Mesenteric fat pad (tissue), 1 donor: Measurements from ENCODE around the gene HS3ST2. TPM values are rescaled to one million over a fixed set of nuclear protein-coding genes. Genes with fewer than 3 reads are reported as not detected.

Source experiments
- DNase-seq: peaks from one replicate; pipeline ENCODE4 v3.0.0-alpha.2; 2020; ENCODE audit warnings: low spot score
- long read RNA-seq: library from polyadenylated mRNA; unstranded; transcript quantifications from one replicate; pipeline ENCODE4 v2.0.0, GENCODE V29; 2020
- total RNA-seq: library from RNA; stranded (reverse); fragmentation: NEBNext Ultra II Directional; extraction: Animal tissue kit (Norgen Biotek cat#: 25700); gene quantifications from one replicate; pipeline ENCODE4 v1.2.1, GENCODE V29; 2021
- donor health status: DM: yes; HTN: yes; CAD: no.

HS3ST2 gene
- total RNA-seq = 14.4 TPM
- long read RNA-seq, transcript HS3ST2-201 (2 exons, 2,314 nt) = major isoform, 13 of 56 reads
- long read RNA-seq, partial matches to known transcripts = 3 of 56 reads
- long read RNA-seq, other reads (novel, unspliced or antisense) = 39 of 56 reads

DNA sequence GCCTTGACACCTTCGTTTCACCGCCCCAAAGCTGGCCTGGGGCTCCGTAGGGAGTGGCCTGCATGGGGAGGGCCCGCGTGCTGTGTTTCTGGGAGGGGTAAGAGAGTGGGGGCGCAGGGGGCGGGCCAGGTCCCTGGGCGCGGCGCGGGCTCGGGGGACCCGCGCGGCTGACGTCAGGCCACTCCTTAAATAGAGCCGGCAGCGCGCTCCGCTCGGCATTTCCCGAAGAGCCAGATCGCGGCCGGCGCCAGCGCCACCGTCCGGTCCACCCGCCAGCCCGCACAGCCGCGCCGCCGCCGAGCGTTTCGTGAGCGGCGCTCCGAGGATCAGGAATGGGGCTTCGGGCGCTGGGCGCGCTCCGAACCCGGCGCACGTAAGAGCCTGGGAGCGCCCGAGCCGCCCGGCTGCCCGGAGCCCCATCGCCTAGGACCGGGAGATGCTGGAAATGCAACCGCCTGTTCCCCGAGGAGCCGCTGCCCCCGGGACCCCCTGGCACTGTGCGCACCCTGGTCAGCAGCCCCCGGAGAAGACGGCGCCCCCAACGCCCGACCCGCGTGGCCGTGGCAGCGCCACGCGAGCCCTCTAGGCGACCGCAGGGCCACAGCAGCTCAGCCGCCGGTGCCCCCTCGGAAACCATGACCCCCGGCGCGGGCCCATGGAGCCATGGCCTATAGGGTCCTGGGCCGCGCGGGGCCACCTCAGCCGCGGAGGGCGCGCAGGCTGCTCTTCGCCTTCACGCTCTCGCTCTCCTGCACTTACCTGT lies at the start of gene HS3ST2:
Gene HS3ST2, plus strand, starts transcription at position 215 of the 763 bp plus-strand sequence. Its CDS starts 449 bp downstream, at position 664.
- DNase-seq = no peak

DNA sequence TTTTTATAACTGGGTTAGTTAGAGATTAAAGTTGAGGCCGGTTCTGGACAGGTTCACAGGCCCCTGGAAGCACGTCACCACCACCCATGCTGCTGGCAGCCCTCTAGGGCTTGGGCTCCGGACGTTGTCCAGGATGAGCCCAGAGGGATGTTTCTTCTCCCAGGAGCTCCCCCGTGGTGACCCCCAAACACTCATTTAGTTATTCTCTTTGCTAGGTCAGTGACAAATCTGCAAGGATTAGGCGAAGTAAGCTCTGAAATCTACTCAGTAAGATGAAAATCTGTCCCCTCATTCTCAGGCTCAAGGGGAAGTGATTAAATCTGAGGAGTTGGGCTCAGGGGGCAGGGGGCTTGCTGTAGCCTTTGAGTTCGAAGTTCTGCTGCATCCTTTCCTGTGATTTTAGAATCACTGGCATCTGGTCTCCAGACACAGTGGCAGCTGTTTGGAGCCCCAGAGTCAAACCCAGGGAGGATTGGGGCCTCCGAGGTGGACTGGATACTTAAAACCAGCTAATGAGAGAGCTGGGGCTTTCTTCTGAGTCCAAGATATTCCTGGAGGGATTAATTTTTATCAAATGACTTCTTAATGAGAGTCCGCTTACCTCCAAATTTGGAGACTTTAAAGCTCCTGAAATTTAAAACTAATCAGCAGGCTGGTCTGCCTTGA lies 49.2 kb upstream of the HS3ST2 start:
- DNase-seq = no peak

DNA sequence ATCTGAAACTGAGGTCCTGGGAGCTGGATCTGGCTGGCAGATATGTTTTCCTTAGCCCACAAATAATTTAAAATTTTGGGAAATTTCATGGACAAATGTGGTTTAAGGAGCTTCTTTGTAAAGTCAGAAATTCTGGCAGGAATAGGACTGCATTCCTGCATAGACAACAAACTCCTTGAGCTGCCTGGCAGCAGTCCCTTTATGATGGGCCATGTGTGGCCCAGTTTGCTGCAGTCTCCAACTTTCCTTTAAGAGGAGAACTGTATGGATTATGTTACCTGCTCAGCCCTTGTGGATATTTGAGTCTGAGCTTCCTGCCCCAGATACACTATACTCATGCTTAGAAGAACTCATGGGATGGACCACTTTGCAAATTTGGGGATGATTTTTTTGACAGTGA lies 48.5 kb upstream of the HS3ST2 start:
- no peak for DNase-seq

DNA sequence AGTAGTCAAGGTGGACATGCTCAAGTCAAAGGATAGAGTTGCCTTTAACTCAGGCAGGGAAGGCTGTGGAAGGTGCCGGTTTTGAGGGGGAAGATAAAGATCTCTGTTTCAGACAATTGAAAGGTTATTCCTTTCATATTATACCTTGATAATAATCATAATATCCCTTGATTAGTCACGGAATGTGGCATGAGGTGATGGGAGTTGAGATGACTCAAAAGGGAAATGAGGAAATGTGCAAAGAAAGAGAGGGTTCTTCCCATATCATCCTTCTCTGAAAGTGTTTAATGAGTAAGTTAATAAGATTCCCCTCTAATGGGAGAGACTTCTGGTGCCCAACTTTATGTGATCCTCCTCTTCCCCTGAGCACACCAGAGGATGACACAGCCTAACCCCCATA lies 43.1 kb upstream of the HS3ST2 start:
- no peak for DNase-seq

DNA sequence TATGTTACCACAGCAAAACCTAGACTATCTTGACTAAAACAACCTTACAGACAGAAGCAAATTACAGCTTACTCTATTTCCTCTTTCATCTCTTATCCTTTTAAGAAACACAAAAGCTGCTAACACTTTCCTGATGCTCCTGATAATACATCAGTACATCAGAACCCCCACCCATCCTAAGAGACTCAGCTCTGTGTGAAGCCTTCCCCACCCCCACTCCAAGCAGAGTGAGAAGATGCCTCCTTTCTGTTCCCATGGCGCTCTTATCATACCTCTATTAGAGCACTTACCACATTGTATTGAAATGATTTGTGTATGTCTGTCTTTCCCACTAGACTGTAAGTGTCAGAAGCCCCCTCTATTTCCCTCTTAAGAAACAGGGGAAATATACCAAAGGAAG lies 42.4 kb upstream of the HS3ST2 start:
- no peak for DNase-seq

DNA sequence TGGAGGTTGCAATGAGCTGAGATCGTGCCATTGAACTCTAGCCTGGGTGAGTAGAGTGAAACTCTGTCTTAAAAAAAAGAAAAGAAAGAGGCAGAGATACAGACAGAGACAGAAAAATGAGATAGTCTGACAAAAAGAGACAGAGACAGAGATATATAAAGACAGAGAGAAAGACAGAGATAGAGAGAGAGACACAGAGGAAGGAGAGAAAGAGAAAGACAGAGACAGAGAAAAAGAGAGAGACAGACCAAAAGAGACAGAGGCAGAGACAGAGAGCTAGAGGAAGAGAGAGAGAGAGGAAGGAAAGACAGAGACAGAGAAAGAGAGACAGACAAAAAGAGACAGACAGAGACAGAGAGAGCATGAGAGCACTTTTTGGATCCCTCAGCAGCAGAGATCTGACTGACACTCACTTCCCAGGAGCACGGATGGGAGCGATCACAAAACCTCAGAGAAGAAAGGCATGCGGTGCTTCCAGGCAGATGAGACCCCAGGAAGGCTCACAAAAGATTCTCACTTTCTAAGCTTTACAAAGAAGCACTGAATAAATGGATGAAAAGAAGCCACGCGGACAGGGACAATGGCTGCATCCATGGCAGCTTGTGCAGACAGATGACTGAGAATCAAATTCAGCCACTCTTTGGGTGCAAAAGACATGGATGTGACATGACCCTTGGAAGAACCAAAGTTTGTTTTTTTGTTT lies 38.6 kb upstream of the HS3ST2 start:
- DNase-seq = no peak

DNA sequence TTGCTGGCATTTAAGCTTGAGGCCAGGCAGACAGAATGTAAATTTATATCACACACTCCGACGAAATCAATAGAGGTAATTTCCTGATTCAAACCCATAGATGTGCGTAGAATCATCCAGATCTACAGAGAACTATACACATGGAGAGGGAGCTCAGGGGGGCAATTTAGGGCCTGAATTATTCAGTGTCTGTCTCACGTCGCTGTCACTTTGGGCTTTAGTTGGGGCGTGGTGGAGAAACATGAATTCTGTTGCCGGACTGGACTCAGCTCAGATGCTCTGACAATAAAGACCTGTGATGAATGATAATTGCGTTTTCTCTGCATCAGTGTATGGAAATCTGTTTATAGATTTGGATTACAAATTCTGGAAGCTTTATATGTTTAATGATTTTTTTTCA lies 32.5 kb upstream of the HS3ST2 start:
- DNase-seq = no peak

DNA sequence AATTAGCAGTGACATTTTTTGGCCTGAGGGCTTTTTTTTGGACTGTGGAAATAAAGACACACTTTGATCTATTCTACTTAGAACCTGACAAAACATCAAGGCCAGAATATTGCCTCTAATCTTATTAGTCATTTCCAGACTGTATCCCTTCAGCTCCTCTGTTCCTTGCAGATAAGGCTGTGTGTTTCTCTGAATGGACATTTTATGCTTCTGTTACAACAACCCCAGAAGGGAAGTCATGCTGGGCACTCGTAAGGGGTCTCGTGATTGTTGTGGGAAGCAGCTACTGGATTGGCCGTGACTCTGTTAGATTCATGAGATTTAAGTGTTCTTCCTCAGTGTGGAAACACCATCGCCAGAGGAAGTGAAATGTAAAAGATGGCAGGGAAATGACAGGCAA lies 31.6 kb upstream of the HS3ST2 start:
- no peak for DNase-seq

DNA sequence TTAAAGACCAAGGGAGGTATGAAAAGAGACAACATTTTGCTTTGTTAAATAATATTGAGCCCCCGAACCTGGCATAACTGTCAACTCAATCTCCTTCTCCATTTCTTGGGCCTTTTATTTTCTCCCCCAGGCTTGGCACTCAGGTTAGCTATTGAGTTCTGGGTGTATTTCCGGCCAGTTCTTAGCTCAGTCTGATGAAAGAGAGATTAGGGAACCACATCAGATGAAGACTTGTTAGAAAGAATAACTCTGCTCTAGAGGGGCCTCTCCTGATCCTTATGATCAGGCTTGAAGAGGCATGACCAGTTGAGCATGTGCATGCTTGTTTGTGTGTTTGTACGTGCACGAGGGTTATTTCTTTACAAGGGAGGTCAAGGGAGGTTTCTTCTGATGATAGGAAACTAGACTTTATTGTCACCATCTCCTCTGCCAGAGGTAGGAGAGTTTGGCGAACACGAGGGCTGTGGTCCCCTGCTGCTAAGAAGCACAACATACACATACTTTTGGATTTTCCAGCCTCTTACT lies 29.2 kb upstream of the HS3ST2 start:
- DNase-seq = no peak

DNA sequence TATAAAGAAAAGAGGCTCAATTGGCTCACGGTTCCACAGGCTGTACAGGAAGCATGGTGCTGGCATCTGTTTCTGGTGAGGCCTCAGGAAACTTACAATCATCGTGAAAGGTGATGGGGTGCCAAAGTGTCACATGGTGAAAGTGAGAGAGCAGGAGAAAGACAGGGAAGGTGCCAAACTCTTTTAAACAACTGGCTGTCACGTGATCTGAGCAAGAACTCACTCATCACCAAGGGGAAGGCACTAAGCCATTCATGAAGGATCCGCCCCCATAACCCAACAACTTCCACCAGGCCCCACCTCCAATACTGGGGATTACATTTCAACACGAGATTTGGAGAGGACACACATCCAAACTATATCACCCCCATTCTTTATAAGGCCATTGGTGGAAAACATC lies 28.4 kb upstream of the HS3ST2 start:
- DNase-seq = no peak

DNA sequence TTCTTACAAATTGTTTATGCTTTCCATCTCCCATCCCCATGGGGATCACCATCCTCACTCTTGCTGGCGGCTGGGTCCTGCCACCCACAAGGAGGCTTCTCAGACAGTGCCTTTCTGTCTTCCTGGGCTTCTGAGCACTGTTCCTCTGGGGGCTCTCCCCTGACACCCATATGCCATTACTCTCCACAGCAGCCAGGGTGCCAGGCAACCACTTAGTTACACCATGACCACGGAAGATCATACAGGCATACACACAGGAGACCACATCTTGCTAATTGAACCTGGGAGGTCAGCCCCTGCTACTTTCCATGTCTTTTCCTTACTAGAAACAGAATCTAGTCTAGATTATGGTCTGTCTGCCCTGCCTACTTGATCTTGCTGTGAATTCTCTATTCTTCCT lies 27.7 kb upstream of the HS3ST2 start:
- DNase-seq = no peak

DNA sequence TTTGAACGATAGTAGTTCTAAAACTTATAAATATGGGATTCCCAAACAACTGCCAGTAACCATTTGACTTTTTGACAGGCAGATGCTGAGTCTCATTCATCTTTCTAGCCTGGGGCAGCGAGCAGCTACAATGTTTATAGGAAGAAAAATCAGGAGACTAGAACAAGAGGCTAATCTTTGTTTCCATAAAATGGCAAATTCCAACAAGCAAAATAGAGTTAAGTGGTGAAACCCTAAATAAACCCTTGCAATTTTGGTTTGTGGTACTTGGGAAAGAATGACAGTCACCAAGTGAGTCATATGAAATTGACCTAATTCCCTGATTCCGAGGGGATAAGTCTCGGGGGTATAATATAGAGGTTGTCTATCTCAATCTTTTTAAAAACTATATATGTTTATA lies 27.3 kb upstream of the HS3ST2 start:
- no peak for DNase-seq

DNA sequence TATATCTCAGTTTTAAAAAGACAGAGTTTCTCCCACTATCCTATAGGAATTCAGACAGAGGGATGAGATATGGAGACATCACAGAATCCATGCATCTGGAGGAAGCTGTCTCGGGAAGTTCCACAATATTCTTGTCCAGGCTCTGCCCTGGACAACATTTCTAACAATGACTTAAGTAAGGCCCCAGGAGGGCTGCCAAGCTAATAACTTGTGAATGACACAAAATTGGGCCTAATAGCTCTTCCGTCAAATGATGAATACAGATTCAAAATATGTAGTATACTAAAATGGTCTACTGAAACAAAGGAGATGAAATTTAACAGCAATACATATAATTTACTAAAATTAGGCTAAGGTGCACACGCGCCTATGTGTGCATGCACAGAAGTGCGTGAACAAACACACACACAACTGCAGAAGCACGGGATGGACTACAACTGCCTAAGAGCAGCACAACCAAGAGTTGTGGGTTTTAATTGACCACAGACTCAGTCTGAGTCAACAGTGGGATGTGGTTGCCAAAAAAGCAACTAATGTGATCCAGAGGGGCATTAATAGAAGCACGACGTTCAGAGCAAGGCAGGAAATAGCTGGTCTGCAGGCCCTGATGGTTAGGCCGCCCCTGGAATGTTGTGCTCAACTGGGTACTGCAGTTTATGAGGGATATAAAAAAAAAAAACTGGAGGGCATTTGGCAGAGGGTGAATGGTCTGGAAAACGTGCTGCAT lies 26.3 kb upstream of the HS3ST2 start:
- DNase-seq = no peak

DNA sequence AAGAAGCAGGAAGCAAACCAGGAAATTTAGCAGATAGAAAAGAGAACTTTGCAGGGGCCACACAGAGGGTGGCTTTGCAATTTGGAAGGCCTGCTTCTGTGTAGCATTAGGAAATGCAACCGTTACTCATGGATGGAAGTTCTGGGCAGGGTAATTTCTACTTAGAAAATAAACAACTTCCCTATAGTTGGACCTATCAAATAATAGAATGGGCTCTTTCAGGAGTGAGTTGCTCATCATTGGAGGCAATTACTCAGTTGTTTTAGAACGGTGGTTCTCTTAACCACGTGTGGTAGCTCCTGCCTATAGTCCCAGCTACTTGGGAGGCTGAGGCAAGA lies 25.8 kb upstream of the HS3ST2 start:
- DNase-seq = no peak

DNA sequence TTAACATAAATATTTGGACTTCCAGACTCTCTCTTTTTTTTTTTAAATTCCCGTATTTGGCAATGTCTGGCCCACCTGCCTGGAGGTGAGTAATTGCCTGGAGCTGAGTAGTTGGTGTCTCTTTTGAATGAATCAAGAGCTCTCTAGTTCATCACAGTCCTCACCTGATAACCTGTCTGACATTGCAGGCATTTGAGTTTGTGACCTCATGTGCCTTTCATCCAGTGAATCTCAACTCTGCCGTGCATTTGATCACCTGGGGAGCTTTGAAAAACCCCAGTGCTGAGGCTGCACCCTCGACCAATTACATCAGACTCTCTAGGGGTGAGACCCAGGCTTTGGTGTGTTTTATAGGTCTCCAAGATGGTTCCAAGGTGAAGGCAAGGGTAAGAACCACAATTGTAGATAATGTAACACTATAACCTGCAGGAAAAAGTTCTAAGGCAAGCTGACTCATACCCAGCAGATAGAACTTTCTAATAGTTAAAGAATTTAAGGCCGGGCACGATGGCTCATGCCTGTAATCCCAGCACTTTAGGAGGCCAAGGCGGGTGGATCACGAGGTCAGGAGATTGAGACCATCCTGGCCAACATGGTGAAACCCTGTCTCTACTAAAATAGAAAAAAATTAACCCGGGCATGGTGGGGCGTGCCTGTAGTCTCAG lies 24.5 kb upstream of the HS3ST2 start:
- no peak for DNase-seq

DNA sequence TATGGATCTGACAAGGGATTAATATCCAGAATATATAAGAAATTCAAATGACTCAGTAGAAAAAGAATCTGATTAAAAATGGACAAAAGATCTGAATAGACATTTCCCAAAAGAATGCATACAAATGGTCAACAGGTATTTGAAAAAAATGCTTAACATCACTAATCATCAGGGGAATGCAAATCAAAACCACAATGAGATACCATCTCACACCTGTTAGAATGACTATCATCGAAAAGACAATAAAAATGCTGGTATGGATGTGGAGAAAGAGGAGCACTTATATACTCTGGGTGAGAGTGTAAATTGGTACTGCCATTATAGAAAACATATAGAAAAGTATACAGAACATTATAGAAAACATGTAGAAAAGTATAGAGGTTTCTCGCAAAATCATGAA lies 16.4 kb upstream of the HS3ST2 start:
- DNase-seq = no peak

DNA sequence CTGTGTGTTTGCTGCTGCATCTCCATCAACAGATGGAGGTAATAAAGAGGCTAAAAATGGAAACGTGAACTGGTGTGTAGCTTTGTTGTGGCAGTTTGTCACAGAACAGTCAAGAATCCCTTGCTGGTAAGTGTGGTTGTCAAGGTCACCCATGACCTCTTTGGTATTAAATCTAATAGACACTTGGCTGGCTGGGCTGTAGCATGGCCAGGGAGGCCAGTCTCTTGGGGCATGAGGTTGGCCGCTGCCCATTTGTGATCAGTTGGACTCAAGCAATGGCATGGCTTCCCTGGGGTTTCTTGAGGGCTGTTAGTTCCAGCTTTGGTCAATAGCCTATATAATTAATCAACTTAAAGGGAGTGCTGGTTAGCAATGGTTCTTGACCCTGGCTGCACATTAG lies 14.8 kb upstream of the HS3ST2 start:
- no peak for DNase-seq

DNA sequence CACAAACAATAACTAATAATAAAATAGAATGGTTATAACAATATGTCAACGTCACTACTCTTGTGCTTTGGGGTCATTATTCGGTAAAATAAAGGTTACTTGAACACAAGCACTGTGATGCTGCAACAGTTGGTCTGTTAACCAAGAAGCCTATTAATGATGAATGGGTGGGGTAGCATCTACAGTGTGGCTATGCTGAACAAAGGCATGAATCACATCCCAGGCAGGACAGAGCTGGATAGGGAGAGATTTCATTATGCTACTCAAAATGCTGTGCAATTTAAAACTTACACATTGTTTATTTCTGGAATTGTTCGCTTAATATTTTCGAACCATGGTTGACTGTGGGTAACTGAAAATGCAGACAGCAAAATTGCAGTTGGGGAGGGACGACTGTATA lies 9.1 kb upstream of the HS3ST2 start:
- no peak for DNase-seq

DNA sequence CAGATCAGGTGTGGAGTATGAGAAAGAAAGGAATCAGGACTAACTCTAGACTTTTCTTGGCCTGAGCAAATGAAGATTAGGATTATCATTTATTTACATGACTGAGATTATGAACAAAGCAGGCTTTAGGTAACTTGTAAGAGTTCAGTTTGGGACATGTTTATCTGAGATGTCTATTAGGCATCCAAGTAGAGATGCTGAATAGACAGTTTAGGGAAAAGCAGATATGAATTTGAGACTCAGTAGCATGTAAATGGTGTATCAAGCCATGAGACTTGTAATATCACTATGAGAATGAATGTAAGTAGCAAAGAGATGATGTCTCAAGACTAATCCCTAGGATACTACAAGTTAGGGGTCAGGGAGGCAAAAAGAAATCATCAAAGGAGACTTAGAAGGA lies 8.6 kb upstream of the HS3ST2 start:
- no peak for DNase-seq

DNA sequence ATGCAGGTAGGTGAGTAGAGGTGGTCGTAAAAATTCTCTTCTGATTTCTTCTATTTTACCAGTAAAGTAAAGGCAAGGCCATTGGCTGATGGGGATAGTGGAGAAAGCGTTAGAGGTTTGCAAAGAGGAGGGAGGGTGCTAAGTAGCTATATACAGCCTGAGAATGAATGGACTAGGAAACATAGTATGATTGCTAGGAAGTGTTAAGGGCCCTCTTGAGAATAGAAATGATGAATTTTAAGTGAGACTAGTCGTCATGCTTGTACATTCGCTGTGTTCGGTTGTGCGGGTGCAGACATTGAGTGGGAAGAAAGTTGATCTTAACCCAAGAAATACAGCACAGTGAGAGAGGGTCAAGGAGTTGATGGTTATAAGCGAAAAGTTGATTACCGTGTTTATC lies 7.2 kb upstream of the HS3ST2 start:
- no peak for DNase-seq

DNA sequence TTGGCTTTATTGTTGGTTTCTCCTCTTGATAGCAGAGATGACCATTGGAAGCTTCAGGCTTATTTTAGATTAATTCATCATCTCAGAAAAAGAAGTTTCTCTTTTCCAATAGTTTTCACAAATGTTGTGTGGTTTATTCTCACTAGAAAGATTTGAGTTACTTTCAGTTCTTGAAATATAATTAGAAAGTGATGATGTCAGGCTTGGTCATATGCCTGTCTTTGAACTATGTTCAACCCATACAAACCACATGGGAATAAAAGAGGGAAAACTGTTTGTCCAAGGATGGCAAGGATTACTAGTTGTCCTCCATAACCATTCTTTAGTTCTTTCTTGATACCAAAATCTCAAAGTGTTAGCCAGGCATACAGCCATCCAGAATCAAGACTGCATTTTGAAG lies 3.7 kb upstream of the HS3ST2 start:
- no peak for DNase-seq
